ENCODE measurements around the gene CCDC196.

CCDC196 gene

DNA sequence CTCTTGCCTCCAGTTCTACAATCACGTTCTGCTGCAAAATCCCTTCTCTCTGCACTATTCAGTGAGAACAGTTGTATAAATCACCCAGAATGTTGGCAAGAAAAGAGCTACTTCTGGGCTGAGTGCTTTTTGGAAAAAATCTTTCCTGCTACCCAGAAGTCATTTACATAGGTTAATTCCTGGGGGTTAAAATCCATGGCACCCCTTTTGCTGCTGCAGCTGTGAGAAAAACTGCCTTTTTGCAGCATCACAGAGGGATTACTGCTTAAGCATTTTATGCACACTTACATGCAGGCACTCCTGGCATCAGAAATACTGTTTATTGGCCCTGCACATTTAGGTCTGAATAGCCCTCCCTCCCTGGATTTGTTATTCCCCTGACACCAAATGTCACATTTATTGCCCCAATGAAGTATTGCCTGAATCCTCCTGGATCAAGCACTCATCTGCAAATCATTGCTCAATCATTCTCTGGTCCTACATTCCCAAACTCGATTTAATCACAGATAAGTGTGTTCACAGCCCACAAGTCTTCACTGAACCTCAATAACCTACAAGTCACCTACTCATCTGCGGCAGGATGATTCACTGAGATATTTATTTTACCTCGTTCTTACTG, 43.1 kb upstream of the CCDC196 start (continued):
- TF ChIP-seq, protein P1, sequence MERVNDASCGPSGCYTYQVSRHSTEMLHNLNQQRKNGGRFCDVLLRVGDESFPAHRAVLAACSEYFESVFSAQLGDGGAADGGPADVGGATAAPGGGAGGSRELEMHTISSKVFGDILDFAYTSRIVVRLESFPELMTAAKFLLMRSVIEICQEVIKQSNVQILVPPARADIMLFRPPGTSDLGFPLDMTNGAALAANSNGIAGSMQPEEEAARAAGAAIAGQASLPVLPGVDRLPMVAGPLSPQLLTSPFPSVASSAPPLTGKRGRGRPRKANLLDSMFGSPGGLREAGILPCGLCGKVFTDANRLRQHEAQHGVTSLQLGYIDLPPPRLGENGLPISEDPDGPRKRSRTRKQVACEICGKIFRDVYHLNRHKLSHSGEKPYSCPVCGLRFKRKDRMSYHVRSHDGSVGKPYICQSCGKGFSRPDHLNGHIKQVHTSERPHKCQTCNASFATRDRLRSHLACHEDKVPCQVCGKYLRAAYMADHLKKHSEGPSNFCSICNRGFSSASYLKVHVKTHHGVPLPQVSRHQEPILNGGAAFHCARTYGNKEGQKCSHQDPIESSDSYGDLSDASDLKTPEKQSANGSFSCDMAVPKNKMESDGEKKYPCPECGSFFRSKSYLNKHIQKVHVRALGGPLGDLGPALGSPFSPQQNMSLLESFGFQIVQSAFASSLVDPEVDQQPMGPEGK (tag by site-specific recombination; IDR thresholded peaks at IDR 0.05): no peak
- TF ChIP-seq ZNF391 (tag by site-specific recombination; IDR thresholded peaks at IDR 0.05; ENCODE audit: borderline replicate concordance, low read depth): no peak
- no peak for TF ChIP-seq SCRT1 (tag by site-specific recombination; IDR thresholded peaks at IDR 0.05; ENCODE audit: borderline replicate concordance)
- TF ChIP-seq ZNF133 (tag by site-specific recombination; IDR thresholded peaks at IDR 0.05): no peak

DNA sequence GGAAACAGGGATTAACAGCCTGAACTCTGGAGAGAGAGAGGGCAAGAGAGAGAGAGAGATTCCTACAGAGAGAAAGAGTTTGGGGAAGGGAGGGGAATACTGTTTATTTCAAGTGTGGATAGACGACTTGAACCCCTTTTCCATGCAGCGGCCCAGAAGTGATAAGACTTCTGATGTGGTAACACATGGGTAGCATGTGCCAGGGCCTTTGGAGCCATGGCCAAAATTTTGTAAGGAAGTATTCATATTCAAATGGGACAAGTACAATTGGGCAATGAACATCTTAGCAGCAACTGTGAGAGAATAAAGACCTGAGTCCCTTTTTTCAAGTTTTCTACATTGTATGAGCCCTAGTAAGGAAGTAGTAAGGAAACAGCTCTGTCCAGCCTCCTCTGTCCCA, 42.4 kb upstream of the CCDC196 start:
- H3K9me3 ChIP-seq (ENCODE audit: control insufficient read depth, insufficient read depth, low read depth, low read length): no peaks in the 10 kb centered on the region; the same call in none of the 2 replicates
- CTCF ChIA-PET: no interaction called here
- POLR2A ChIA-PET: no interaction called here
- H3K27ac ChIP-seq (ENCODE audit: extremely low read depth, low read depth, low read length): no peak overlapping the region
- no peak for TF ChIP-seq ZBTB1 (tag by site-specific recombination; IDR thresholded peaks at IDR 0.05)
- TF ChIP-seq, protein P2, sequence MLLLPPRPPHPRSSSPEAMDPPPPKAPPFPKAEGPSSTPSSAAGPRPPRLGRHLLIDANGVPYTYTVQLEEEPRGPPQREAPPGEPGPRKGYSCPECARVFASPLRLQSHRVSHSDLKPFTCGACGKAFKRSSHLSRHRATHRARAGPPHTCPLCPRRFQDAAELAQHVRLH (tag by site-specific recombination; IDR thresholded peaks at IDR 0.05): no peak
- TF ChIP-seq, protein P1 (tag by site-specific recombination; IDR thresholded peaks at IDR 0.05): no peak
- TF ChIP-seq ZNF658 (tag by site-specific recombination; IDR thresholded peaks at IDR 0.05): no peak
- TF ChIP-seq, protein P3, sequence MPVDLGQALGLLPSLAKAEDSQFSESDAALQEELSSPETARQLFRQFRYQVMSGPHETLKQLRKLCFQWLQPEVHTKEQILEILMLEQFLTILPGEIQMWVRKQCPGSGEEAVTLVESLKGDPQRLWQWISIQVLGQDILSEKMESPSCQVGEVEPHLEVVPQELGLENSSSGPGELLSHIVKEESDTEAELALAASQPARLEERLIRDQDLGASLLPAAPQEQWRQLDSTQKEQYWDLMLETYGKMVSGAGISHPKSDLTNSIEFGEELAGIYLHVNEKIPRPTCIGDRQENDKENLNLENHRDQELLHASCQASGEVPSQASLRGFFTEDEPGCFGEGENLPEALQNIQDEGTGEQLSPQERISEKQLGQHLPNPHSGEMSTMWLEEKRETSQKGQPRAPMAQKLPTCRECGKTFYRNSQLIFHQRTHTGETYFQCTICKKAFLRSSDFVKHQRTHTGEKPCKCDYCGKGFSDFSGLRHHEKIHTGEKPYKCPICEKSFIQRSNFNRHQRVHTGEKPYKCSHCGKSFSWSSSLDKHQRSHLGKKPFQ (tag by site-specific recombination; IDR thresholded peaks at IDR 0.05): no peak
- TF ChIP-seq ZNF596 (tag by site-specific recombination; IDR thresholded peaks at IDR 0.05): no peak
- no peak for TF ChIP-seq ZBTB17 (tag by site-specific recombination; IDR thresholded peaks at IDR 0.05)
- TF ChIP-seq, protein P4, sequence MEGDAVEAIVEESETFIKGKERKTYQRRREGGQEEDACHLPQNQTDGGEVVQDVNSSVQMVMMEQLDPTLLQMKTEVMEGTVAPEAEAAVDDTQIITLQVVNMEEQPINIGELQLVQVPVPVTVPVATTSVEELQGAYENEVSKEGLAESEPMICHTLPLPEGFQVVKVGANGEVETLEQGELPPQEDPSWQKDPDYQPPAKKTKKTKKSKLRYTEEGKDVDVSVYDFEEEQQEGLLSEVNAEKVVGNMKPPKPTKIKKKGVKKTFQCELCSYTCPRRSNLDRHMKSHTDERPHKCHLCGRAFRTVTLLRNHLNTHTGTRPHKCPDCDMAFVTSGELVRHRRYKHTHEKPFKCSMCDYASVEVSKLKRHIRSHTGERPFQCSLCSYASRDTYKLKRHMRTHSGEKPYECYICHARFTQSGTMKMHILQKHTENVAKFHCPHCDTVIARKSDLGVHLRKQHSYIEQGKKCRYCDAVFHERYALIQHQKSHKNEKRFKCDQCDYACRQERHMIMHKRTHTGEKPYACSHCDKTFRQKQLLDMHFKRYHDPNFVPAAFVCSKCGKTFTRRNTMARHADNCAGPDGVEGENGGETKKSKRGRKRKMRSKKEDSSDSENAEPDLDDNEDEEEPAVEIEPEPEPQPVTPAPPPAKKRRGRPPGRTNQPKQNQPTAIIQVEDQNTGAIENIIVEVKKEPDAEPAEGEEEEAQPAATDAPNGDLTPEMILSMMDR (tag by site-specific recombination; IDR thresholded peaks at IDR 0.05): no peak
- no peak for TF ChIP-seq ZBTB20 (tag by site-specific recombination; IDR thresholded peaks at IDR 0.05)
- TF ChIP-seq, protein P5, sequence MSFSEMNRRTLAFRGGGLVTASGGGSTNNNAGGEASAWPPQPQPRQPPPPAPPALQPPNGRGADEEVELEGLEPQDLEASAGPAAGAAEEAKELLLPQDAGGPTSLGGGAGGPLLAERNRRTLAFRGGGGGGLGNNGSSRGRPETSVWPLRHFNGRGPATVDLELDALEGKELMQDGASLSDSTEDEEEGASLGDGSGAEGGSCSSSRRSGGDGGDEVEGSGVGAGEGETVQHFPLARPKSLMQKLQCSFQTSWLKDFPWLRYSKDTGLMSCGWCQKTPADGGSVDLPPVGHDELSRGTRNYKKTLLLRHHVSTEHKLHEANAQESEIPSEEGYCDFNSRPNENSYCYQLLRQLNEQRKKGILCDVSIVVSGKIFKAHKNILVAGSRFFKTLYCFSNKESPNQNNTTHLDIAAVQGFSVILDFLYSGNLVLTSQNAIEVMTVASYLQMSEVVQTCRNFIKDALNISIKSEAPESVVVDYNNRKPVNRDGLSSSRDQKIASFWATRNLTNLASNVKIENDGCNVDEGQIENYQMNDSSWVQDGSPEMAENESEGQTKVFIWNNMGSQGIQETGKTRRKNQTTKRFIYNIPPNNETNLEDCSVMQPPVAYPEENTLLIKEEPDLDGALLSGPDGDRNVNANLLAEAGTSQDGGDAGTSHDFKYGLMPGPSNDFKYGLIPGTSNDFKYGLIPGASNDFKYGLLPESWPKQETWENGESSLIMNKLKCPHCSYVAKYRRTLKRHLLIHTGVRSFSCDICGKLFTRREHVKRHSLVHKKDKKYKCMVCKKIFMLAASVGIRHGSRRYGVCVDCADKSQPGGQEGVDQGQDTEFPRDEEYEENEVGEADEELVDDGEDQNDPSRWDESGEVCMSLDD (tag by site-specific recombination; IDR thresholded peaks at IDR 0.05): no peak
- no peak for TF ChIP-seq ZNF561 (tag by site-specific recombination; IDR thresholded peaks at IDR 0.05; ENCODE audit: borderline replicate concordance)
- no peak for TF ChIP-seq ZNF214 (tag by site-specific recombination; IDR thresholded peaks at IDR 0.05; ENCODE audit: borderline replicate concordance)
- TF ChIP-seq ZNF19 (tag by site-specific recombination; IDR thresholded peaks at IDR 0.05; ENCODE audit: low read depth): no peak
- H3K4me1 ChIP-seq (ENCODE audit: control insufficient read depth, insufficient read depth, low read length): no peaks in the 10 kb centered on the region
- no peak overlapping the region for H3K4me3 ChIP-seq (ENCODE audit: low read depth, low read length)
- no peaks in the 10 kb centered on the region for H3K36me3 ChIP-seq (ENCODE audit: control insufficient read depth in 2 of 2, insufficient read depth in 1 of 2, low read length in 2 of 2)
